Calu3 (cell line): ENCODE results near the gene YIPF7. TPM values are rescaled to one million over a fixed set of nuclear protein-coding genes. Genes with fewer than 3 reads are reported as not detected.
A peak's percentile ranks its signal among the peaks of the same experiment; 100 is the strongest.

Source experiments
- BruUV-seq: library from RNA; stranded (reverse); fragments of 400-500 nt; replicated peaks from 2 replicates; lab custom pipeline; 2021; lab: Mats Ljungman, UMichigan
- CTCF ChIA-PET: fragments of 300-600 bp; sonication (Branson Sonifier 250); formaldehyde crosslinking; loops from one replicate; lab custom pipeline; 2022; ENCODE audit warnings: antibody characterized with exemption; lab: Charles Lee
- DNase-seq: peaks from one replicate; pipeline ENCODE4 v3.0.0; 2022
- H3K27ac Mint-ChIP-seq: one replicate; pipeline ENCODE4 v1.8.0; 2022; ENCODE audit warnings: mixed read lengths; ENCODE audit not compliant: unreplicated experiment
- H3K27me3 Mint-ChIP-seq: one replicate; pipeline ENCODE4 v1.8.0; 2022; ENCODE audit warnings: mixed read lengths; ENCODE audit not compliant: unreplicated experiment
- H3K36me3 Mint-ChIP-seq: one replicate; pipeline ENCODE4 v1.8.0; 2022; ENCODE audit warnings: mild to moderate bottlenecking, moderate library complexity, mixed read lengths; ENCODE audit not compliant: insufficient read depth, unreplicated experiment
- H3K4me1 Mint-ChIP-seq: one replicate; pipeline ENCODE4 v1.8.0; 2022; ENCODE audit warnings: mild to moderate bottlenecking, low read depth, mixed read lengths; ENCODE audit not compliant: unreplicated experiment
- H3K4me3 Mint-ChIP-seq: one replicate; pipeline ENCODE4 v1.8.0; 2022; ENCODE audit warnings: mild to moderate bottlenecking, low read depth, moderate library complexity, mixed read lengths; ENCODE audit not compliant: unreplicated experiment
- H3K9me3 Mint-ChIP-seq: one replicate; pipeline ENCODE4 v1.8.0; 2022; ENCODE audit warnings: low read depth, mixed read lengths; ENCODE audit not compliant: unreplicated experiment
- intact Hi-C: fragments of 100-400 bp; cut with micrococcal nuclease; formaldehyde crosslinking; loops from one replicate; pipeline ENCODE4 v1.10.0; 2022; ENCODE audit not compliant: unreplicated experiment
- total RNA-seq: library from RNA; stranded (reverse); gene quantifications from 2 replicates; pipeline ENCODE4 v1.2.3, GENCODE V29; 2022
- TF ChIP-seq, protein P1 (sequence below): fragments of 200-600 bp; IDR thresholded peaks from one replicate; pipeline ENCODE4 v1.8.0; 2022; ENCODE audit warnings: antibody characterized with exemption; ENCODE audit not compliant: unreplicated experiment

Gene YIPF7
- total RNA-seq, 1 experiment from 2014 or later = 0.73 TPM

DNA sequence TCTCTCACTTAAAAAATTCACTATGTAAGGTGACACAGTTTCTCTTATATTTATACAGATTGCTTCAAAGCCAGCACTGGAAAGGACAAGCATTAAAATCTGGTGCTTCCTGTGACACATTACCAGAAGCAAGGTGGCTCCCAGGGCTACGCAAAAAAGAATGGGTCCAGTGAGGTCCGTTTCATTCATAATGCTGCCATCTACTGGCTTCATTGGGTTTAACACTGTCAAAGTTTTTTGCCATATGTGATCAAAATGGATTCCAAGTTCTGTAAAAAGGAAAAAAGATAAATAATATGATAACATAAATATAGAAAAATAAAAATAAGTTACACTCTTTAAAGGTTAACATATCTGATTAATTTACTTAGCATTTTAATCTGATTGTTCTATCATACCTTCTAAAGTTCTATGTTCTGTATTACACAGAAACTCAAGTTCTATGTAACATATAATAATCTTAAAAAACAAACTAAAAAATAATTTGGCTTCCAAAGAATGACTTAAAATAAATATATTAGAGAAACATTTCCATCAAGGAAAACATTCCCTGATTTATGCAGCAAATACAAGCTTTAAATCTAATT is 22.1 kb downstream of the YIPF7 start:
- no peak overlapping the region for H3K4me3 Mint-ChIP-seq
- no peaks in the 10 kb centered on the region for H3K9me3 Mint-ChIP-seq
- CTCF ChIA-PET = no interaction called here
- no peaks in the 10 kb centered on the region for H3K4me1 Mint-ChIP-seq
- BruUV-seq = no TSS peak
- TF ChIP-seq, protein P1, sequence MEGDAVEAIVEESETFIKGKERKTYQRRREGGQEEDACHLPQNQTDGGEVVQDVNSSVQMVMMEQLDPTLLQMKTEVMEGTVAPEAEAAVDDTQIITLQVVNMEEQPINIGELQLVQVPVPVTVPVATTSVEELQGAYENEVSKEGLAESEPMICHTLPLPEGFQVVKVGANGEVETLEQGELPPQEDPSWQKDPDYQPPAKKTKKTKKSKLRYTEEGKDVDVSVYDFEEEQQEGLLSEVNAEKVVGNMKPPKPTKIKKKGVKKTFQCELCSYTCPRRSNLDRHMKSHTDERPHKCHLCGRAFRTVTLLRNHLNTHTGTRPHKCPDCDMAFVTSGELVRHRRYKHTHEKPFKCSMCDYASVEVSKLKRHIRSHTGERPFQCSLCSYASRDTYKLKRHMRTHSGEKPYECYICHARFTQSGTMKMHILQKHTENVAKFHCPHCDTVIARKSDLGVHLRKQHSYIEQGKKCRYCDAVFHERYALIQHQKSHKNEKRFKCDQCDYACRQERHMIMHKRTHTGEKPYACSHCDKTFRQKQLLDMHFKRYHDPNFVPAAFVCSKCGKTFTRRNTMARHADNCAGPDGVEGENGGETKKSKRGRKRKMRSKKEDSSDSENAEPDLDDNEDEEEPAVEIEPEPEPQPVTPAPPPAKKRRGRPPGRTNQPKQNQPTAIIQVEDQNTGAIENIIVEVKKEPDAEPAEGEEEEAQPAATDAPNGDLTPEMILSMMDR = no peak
- H3K27ac Mint-ChIP-seq = no peak overlapping the region
- H3K36me3 Mint-ChIP-seq = no peaks in the 10 kb centered on the region
- peak; percentile 30 for DNase-seq
- H3K27me3 Mint-ChIP-seq = no peaks in the 10 kb centered on the region
- intact Hi-C loops = loop anchor here (1.0 kb wide), 1 partner anchor 1634 kb away; no protein-coding TSS in a partner anchor

DNA sequence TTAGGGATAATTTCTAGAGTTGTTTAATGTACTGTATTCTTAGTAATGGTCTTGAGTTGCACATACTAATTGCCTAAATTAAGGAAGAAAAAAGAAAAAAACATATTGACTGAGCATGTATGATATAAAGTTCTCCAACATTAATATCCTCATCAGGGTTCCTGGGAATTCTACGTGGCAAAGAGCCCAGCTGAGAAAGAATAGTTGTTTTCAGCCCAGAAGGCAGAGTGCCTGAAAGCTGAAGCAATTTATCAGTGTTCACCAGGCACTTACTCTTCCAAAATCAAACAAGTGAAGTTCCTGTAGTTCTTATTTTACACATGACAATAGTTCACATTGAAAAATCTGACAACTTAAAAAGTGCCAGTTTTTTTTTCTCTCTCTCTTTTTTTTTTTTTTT is 27.7 kb downstream of the YIPF7 start:
- no TSS peak for BruUV-seq
- H3K27ac Mint-ChIP-seq = no peak overlapping the region
- no peaks in the 10 kb centered on the region for H3K36me3 Mint-ChIP-seq
- no peaks in the 10 kb centered on the region for H3K4me1 Mint-ChIP-seq
- TF ChIP-seq, protein P1 = no peak
- no peak overlapping the region for H3K4me3 Mint-ChIP-seq
- intact Hi-C loops = no loop called here
- CTCF ChIA-PET = no interaction called here
- no peaks in the 10 kb centered on the region for H3K27me3 Mint-ChIP-seq
- H3K9me3 Mint-ChIP-seq = no peaks in the 10 kb centered on the region
- DNase-seq = no peak

DNA sequence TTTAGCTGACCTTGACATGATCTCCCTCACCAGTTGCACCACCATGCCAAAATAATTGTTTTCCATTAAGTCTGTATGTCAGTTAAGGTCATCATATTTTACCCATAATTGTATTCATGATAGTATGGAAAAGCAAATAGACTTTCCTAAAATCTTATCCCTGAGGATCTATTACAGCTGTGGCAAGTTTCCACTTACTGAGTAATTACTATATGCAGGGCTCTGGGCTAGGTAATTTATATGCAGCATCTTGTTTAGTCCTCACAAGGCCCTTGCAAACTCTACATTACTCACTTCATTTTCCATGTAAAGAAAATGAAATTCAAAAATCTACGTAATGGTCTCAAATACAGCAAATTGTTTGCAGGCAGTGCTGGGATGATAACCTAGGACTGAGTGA is 34.8 kb downstream of the YIPF7 start:
- CTCF ChIA-PET = no interaction called here
- Mint-ChIP-seq H3K36me3 (no peaks in the 10 kb centered on the region), H3K9me3 (peaks cover 2% of the 10 kb centered on the region), H3K4me1 (no peaks in the 10 kb centered on the region), H3K27me3 (no peaks in the 10 kb centered on the region), H3K4me3 (no peak overlapping the region), H3K27ac (no peak overlapping the region)
- TF ChIP-seq, protein P1 = no peak
- no TSS peak for BruUV-seq
- intact Hi-C loops = no loop called here
- no peak for DNase-seq

DNA sequence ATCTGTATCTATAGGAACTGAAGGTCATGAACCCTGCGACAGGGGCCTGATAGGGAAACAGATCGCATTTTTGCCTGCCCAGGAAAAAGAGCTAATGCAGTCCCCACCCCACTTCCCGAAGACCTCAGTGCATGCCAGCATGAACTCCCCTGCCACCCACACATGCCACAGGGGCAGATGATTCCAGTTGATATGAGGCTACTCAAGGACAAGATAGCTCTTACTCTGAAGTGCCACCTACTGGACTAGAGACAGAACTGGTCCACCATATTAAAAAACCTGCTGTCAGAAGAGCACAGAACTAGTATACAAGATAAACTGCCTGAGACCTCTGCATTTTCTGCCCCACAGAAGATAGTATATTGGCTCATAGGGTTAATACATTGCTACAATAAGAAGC is 68.0 kb downstream of the YIPF7 start:
- no peaks in the 10 kb centered on the region for H3K27me3 Mint-ChIP-seq
- CTCF ChIA-PET = no interaction called here
- H3K27ac Mint-ChIP-seq = no peak overlapping the region
- H3K4me1 Mint-ChIP-seq = no peaks in the 10 kb centered on the region
- peaks cover 6% of the 10 kb centered on the region for H3K9me3 Mint-ChIP-seq
- TF ChIP-seq, protein P1 = no peak
- DNase-seq = no peak
- H3K4me3 Mint-ChIP-seq = no peak overlapping the region
- intact Hi-C loops = no loop called here
- H3K36me3 Mint-ChIP-seq = no peaks in the 10 kb centered on the region
- BruUV-seq = no TSS peak
